K562 (cell line): ENCODE results near the gene BPTF.
"Not testable (repeated sequence)": the region's sequence is repeated elsewhere in the genome, so short reads cannot be mapped to it uniquely, and the experiment has no call there.

Source experiments
- HDGF ChIP-seq: fragments of 450-650 bp; IDR thresholded peaks from 2 replicates; pipeline ENCODE4 v1.6.1; 2016
- MAZ ChIP-seq, 2 experiments: fragments of 450-650 bp in 1 of 2; sonication (generic) in 1 of 2; formaldehyde crosslinking; IDR thresholded peaks in 1 of 2; conservative IDR thresholded peaks in 1 of 2; 2 replicates each; pipeline versions ENCODE4 v1.4.0 to v1.5.0; 2020; ENCODE audit warnings: mild to moderate bottlenecking in 1 of 2, missing genetic modification reagents in 1 of 2
- MXI1 ChIP-seq: IDR thresholded peaks from 2 replicates; pipeline ENCODE4 v1.6.1; 2011; ENCODE audit warnings: low read depth, mild to moderate bottlenecking, improper control_type of control experiment, low read length
- POLR3G ChIP-seq: IDR thresholded peaks from 2 replicates; pipeline ENCODE4 v1.6.1; 2011; ENCODE audit not compliant: insufficient read length, insufficient replicate concordance; ENCODE audit errors: extremely low read depth
- RFX7 ChIP-seq: fragments of 250-450 bp; sonication (Bioruptor Pico); IDR thresholded peaks from 2 replicates; pipeline ENCODE4 v1.5.1; 2021; ENCODE audit warnings: mild to moderate bottlenecking
- SREBF2 ChIP-seq: sonication (generic); formaldehyde crosslinking; IDR thresholded peaks from 2 replicates; pipeline ENCODE4 v1.4.0; 2020; ENCODE audit warnings: mild to moderate bottlenecking, missing genetic modification reagents

GRCh38 chr17:67976306-67976705 is 151.0 kb downstream of the BPTF start:
- not testable (repeated sequence) for TF ChIP-seq MAZ (CRISPR knock-in tag; conservative IDR thresholded peaks at IDR 0.05 in 1 of 2, IDR thresholded peaks at IDR 0.05 in 1 of 2); POLR3G; SREBF2 (CRISPR knock-in tag); MXI1; RFX7 (CRISPR knock-in tag); HDGF
